H9 (cell line): ENCODE results near the gene PELO. TPM values are rescaled to one million over a fixed set of nuclear protein-coding genes. Genes with fewer than 3 reads are reported as not detected.
A peak's percentile ranks its signal among the peaks of the same experiment; 100 is the strongest.

ENCODE experiments used
- DNase-seq: peaks from one replicate; pipeline ENCODE4 v3.0.0-alpha.2; 2017
- H2AFZ ChIP-seq: one replicate; pipeline ENCODE4 v1.6.1; 2013; ENCODE audit warnings: mild to moderate bottlenecking, low read length, control low read depth, moderate library complexity
- H2AK5ac ChIP-seq: 2 replicates; pipeline ENCODE4 v1.6.1; 2013; ENCODE audit warnings: low read length, control low read depth, mixed read lengths; ENCODE audit not compliant: insufficient read length
- H2BK120ac ChIP-seq: one replicate; pipeline ENCODE4 v1.6.1; 2013; ENCODE audit warnings: low read depth, mild to moderate bottlenecking, low read length, control low read depth, inconsistent platforms; ENCODE audit not compliant: poor library complexity, severe bottlenecking
- H2BK12ac ChIP-seq: 2 replicates; pipeline ENCODE4 v1.6.1; 2013; ENCODE audit warnings: low read length, control low read depth, mixed read lengths, low read depth; ENCODE audit not compliant: insufficient read length
- H2BK15ac ChIP-seq: 2 replicates; pipeline ENCODE4 v1.6.1; 2013; ENCODE audit warnings: low read depth, low read length, control low read depth
- H2BK20ac ChIP-seq: one replicate; pipeline ENCODE4 v1.6.1; 2013; ENCODE audit warnings: low read depth, mild to moderate bottlenecking, low read length, control low read depth, inconsistent platforms; ENCODE audit not compliant: poor library complexity, severe bottlenecking
- H2BK5ac ChIP-seq: 2 replicates; pipeline ENCODE4 v1.6.1; 2013; ENCODE audit warnings: low read length, control low read depth, mixed read lengths; ENCODE audit not compliant: insufficient read length
- H3K14ac ChIP-seq: 2 replicates; pipeline ENCODE4 v1.6.1; 2013; ENCODE audit warnings: low read length, control low read depth; ENCODE audit not compliant: insufficient read depth
- H3K18ac ChIP-seq: 2 replicates; pipeline ENCODE4 v1.6.1; 2013; ENCODE audit warnings: low read depth, mild to moderate bottlenecking, mixed read lengths, low read length, control low read depth; ENCODE audit not compliant: insufficient read length
- H3K23ac ChIP-seq: 2 replicates; pipeline ENCODE4 v1.6.1; 2013; ENCODE audit warnings: low read length, control low read depth, mixed read lengths, low read depth; ENCODE audit not compliant: insufficient read length
- H3K23me2 ChIP-seq: 2 replicates; pipeline ENCODE4 v1.6.1; 2013; ENCODE audit warnings: low read depth, mild to moderate bottlenecking, mixed read lengths, low read length, control low read depth; ENCODE audit not compliant: insufficient read length, poor library complexity, severe bottlenecking
- H3K27ac ChIP-seq: 2 replicates; pipeline ENCODE4 v1.5.1; 2013; ENCODE audit warnings: low read length, control low read depth, mixed read lengths, low read depth; ENCODE audit not compliant: insufficient read length
- H3K27me3 ChIP-seq: 2 replicates; pipeline ENCODE4 v1.6.1; 2013; ENCODE audit warnings: low read length, control low read depth, inconsistent platforms; ENCODE audit not compliant: insufficient read depth
- H3K4ac ChIP-seq: 2 replicates; pipeline ENCODE4 v1.6.1; 2013; ENCODE audit warnings: low read depth, mild to moderate bottlenecking, control low read depth, inconsistent platforms, low read length, moderate library complexity
- H3K4me1 ChIP-seq: 2 replicates; pipeline ENCODE4 v1.6.1; 2013; ENCODE audit warnings: low read length, control low read depth, inconsistent platforms; ENCODE audit not compliant: insufficient read depth
- H3K4me2 ChIP-seq: 2 replicates; pipeline ENCODE4 v1.6.1; 2013; ENCODE audit warnings: low read length, control low read depth, mixed read lengths; ENCODE audit not compliant: insufficient read length, insufficient read depth
- H3K56ac ChIP-seq: 2 replicates; pipeline ENCODE4 v1.6.1; 2013; ENCODE audit warnings: low read depth, mild to moderate bottlenecking, mixed read lengths, low read length, control low read depth; ENCODE audit not compliant: insufficient read length
- H3K79me1 ChIP-seq: 2 replicates; pipeline ENCODE4 v1.6.1; 2013; ENCODE audit warnings: low read depth, mild to moderate bottlenecking, moderate library complexity, low read length, control low read depth, inconsistent platforms; ENCODE audit not compliant: insufficient read depth, poor library complexity, severe bottlenecking
- H3K79me2 ChIP-seq: 2 replicates; pipeline ENCODE4 v1.6.1; 2013; ENCODE audit warnings: low read length, control low read depth, inconsistent platforms; ENCODE audit not compliant: insufficient read depth
- H3K9ac ChIP-seq: 2 replicates; pipeline ENCODE4 v1.6.1; 2013; ENCODE audit warnings: low read length, control low read depth, mixed read lengths; ENCODE audit not compliant: insufficient read length; ENCODE audit errors: extremely low read depth
- H3K9me3 ChIP-seq: one replicate; pipeline ENCODE4 v1.6.1; 2013; ENCODE audit warnings: low read depth, low read length, inconsistent platforms; ENCODE audit not compliant: control insufficient read depth
- H3T11ph ChIP-seq: one replicate; pipeline ENCODE4 v1.6.1; 2013; ENCODE audit warnings: mild to moderate bottlenecking, low read length, control low read depth, inconsistent platforms
- H4K20me1 ChIP-seq: one replicate; pipeline ENCODE4 v1.6.1; 2013; ENCODE audit not compliant: control insufficient read depth, insufficient read length, insufficient read depth
- H4K5ac ChIP-seq: 2 replicates; pipeline ENCODE4 v1.6.1; 2013; ENCODE audit warnings: low read depth, mild to moderate bottlenecking, mixed read lengths, low read length, control low read depth; ENCODE audit not compliant: insufficient read length
- H4K8ac ChIP-seq: replicated peaks from 2 replicates; pipeline ENCODE4 v1.6.1; 2013; ENCODE audit warnings: low read length, control low read depth, mixed read lengths, low read depth; ENCODE audit not compliant: insufficient read length
- H4K91ac ChIP-seq: 2 replicates; pipeline ENCODE4 v1.6.1; 2013; ENCODE audit warnings: low read depth, mild to moderate bottlenecking, moderate library complexity, mixed read lengths, low read length, control low read depth; ENCODE audit not compliant: insufficient read length
- H3K27ac Mint-ChIP-seq, 3 experiments: 2 replicates in 2 of 3; 3 replicates in 1 of 3; pipeline ENCODE4 v1.8.0; 2020 to 2021; ENCODE audit warnings: mixed read lengths in 3 of 3, mild to moderate bottlenecking in 1 of 3, moderate library complexity in 1 of 3
- H3K27me3 Mint-ChIP-seq: 2 replicates; pipeline ENCODE4 v1.8.0; 2021; ENCODE audit warnings: low read depth, mild to moderate bottlenecking, moderate library complexity, mixed read lengths
- H3K36me3 Mint-ChIP-seq, 3 experiments: 2 replicates in 2 of 3; 3 replicates in 1 of 3; pipeline ENCODE4 v1.8.0; 2020 to 2021; ENCODE audit warnings: low read depth in 3 of 3, mixed read lengths in 3 of 3; ENCODE audit not compliant: insufficient read depth in 1 of 3
- H3K4me1 Mint-ChIP-seq, 2 experiments: 2 replicates each; pipeline ENCODE4 v1.8.0; 2020; ENCODE audit warnings: mixed read lengths in 2 of 2
- H3K4me3 Mint-ChIP-seq, 2 experiments: 2 replicates in 1 of 2; 3 replicates in 1 of 2; pipeline ENCODE4 v1.8.0; 2020 to 2021; ENCODE audit warnings: mild to moderate bottlenecking in 2 of 2, mixed read lengths in 2 of 2, moderate library complexity in 1 of 2
- H3K9me3 Mint-ChIP-seq, 2 experiments: 2 replicates in 1 of 2; 3 replicates in 1 of 2; pipeline ENCODE4 v1.8.0; 2020; ENCODE audit warnings: mild to moderate bottlenecking in 2 of 2, mixed read lengths in 2 of 2, moderate library complexity in 1 of 2
- WGBS: extraction: QIAGEN DNeasy Blood & Tissue Kit; methylation state at CpG from one replicate; pipeline ENCODE4 v1.1.7; 2013; ENCODE audit warnings: missing lambda C conversion rate, low lambda C conversion rate, mixed read lengths; ENCODE audit not compliant: insufficient read length; ENCODE audit errors: extremely low coverage; 5-methylcytosine and 5-hydroxymethylcytosine counted together
- total RNA-seq: library from RNA; stranded (reverse); gene quantifications from 2 replicates; pipeline ENCODE4 v1.2.1, GENCODE V29; 2021
- TF ChIP-seq, protein P1 (sequence below): fragments of 200-600 bp; sonication (generic); conservative IDR thresholded peaks from 3 replicates; pipeline ENCODE4 v1.8.0; 2021; ENCODE audit warnings: antibody characterized with exemption, mild to moderate bottlenecking

Gene PELO
- total RNA-seq, 1 experiment from 2014 or later, result 20.3 TPM

DNA sequence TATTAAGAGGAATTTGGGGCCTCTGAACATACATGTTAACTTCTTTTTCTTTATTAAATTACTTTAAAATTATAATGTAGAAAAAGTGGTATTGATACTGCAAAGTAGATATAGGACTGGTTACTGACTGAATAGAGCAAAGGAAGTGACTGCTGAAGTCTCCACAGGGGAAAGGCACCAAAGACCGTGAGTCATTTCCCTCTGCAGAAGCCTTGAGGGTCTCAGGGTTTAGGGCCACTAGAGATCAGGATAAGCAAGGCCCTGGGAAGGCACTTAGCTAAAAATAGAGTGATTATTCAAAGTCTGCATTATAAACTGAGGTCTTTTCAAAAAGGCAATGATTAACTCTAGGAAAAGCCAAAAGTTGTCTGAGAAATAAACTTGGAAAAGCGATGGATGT, 44.7 kb upstream of the PELO start:
- Histone ChIP-seq H2BK5ac (no peak overlapping the region), H4K91ac (no peak overlapping the region), H3K23me2 (no peaks in the 10 kb centered on the region), H3K79me2 (no peaks in the 10 kb centered on the region), H4K5ac (no peak overlapping the region), H2BK20ac (no peak overlapping the region), H3K79me1 (no peaks in the 10 kb centered on the region), H2AFZ (no peak overlapping the region), H3K27me3 (no peaks in the 10 kb centered on the region), H2AK5ac (no peak overlapping the region), H3K56ac (no peak overlapping the region), H3K4ac (no peak overlapping the region), H2BK120ac (no peak overlapping the region), H3K18ac (no peak overlapping the region), H2BK15ac (no peak overlapping the region), H3K4me2 (no peak overlapping the region), H3K14ac (no peak overlapping the region), H2BK12ac (no peak overlapping the region), H4K20me1 (no peaks in the 10 kb centered on the region), H3K9ac (no peak overlapping the region), H3K23ac (no peak overlapping the region), H3K27ac (no peak overlapping the region), H3T11ph (no peak overlapping the region), H4K8ac (no peak overlapping the region), H3K9me3 (no peaks in the 10 kb centered on the region), H3K4me1 (no peaks in the 10 kb centered on the region)
- Mint-ChIP-seq H3K27ac (0 out of 7 replicates have a peak overlapping the region, but pooled peaks of 1 of the 3 experiments have one; percentile 2), H3K9me3 (no peaks in the 10 kb centered on the region), H3K4me1 (no peaks in the 10 kb centered on the region), H3K4me3 (no peak overlapping the region), H3K36me3 (no peaks in the 10 kb centered on the region), H3K27me3 (no peaks in the 10 kb centered on the region)
- WGBS, result no CpG with 5 or more reads among the region's 2 CpGs
- TF ChIP-seq, protein P1, sequence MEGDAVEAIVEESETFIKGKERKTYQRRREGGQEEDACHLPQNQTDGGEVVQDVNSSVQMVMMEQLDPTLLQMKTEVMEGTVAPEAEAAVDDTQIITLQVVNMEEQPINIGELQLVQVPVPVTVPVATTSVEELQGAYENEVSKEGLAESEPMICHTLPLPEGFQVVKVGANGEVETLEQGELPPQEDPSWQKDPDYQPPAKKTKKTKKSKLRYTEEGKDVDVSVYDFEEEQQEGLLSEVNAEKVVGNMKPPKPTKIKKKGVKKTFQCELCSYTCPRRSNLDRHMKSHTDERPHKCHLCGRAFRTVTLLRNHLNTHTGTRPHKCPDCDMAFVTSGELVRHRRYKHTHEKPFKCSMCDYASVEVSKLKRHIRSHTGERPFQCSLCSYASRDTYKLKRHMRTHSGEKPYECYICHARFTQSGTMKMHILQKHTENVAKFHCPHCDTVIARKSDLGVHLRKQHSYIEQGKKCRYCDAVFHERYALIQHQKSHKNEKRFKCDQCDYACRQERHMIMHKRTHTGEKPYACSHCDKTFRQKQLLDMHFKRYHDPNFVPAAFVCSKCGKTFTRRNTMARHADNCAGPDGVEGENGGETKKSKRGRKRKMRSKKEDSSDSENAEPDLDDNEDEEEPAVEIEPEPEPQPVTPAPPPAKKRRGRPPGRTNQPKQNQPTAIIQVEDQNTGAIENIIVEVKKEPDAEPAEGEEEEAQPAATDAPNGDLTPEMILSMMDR, result no peak
- DNase-seq, result no peak
